OCI-LY7 (cell line): Measurements from ENCODE around the gene POLR3H. TPM values are rescaled to one million over a fixed set of nuclear protein-coding genes. Genes with fewer than 3 reads are reported as not detected.
A peak's percentile ranks its signal among the peaks of the same experiment; 100 is the strongest.

Source experiments
- BruUV-seq: library from RNA; stranded (reverse); fragments of 400-500 nt; replicated peaks from 2 replicates; lab custom pipeline; 2021; lab: Mats Ljungman, UMichigan
- CTCF ChIA-PET: fragments of 300-600 bp; sonication (Branson Sonifier 250); formaldehyde crosslinking; loops from one replicate; lab custom pipeline; 2022; ENCODE audit warnings: antibody characterized with exemption; ENCODE audit not compliant: unreplicated experiment; lab: Charles Lee
- POLR2A ChIA-PET: fragments of 300-600 bp; sonication (Branson Sonifier 250); formaldehyde crosslinking; loops from one replicate; lab custom pipeline; 2022; ENCODE audit warnings: antibody characterized with exemption; lab: Charles Lee
- DNase-seq: peaks from one replicate; pipeline ENCODE4 v3.0.0-alpha.2; 2015; ENCODE audit warnings: low spot score
- H2AFZ ChIP-seq: fragments of 200-600 bp; sonication (generic), shearing (Covaris generic); 2 replicates; pipeline ENCODE4 v1.6.1; 2014; ENCODE audit warnings: mild to moderate bottlenecking, antibody characterized with exemption, low read length, moderate library complexity
- H3K27ac ChIP-seq: fragments of 200-600 bp; sonication (generic); 2 replicates; pipeline ENCODE4 v1.5.1; 2014; ENCODE audit warnings: mixed run types, low read depth, mild to moderate bottlenecking, moderate library complexity, low read length, inconsistent platforms; ENCODE audit not compliant: poor library complexity, severe bottlenecking
- H3K36me3 ChIP-seq: fragments of 200-600 bp; sonication (generic); 2 replicates; pipeline ENCODE4 v1.6.1; 2014; ENCODE audit warnings: mild to moderate bottlenecking, antibody characterized with exemption, low read length, moderate library complexity, mixed read lengths; ENCODE audit not compliant: insufficient read depth
- H3K4me1 ChIP-seq: fragments of 200-600 bp; sonication (generic); 2 replicates; pipeline ENCODE4 v1.5.1; 2014; ENCODE audit warnings: mild to moderate bottlenecking, low read length; ENCODE audit not compliant: insufficient read depth, poor library complexity, severe bottlenecking
- H3K4me2 ChIP-seq: fragments of 200-600 bp; sonication (generic); 2 replicates; pipeline ENCODE4 v1.6.1; 2014; ENCODE audit warnings: mild to moderate bottlenecking, low read length
- H3K4me3 ChIP-seq: fragments of 200-600 bp; sonication (generic); 2 replicates; pipeline ENCODE4 v1.5.1; 2014; ENCODE audit warnings: mild to moderate bottlenecking, low read depth, low read length; ENCODE audit not compliant: poor library complexity, severe bottlenecking
- H3K79me2 ChIP-seq: fragments of 200-600 bp; sonication (generic); 2 replicates; pipeline ENCODE4 v1.6.1; 2016; ENCODE audit warnings: low read depth, mild to moderate bottlenecking, low read length, moderate library complexity, mixed read lengths; ENCODE audit not compliant: insufficient read depth
- H3K9me2 ChIP-seq: fragments of 200-600 bp; sonication (generic); 2 replicates; pipeline ENCODE4 v1.6.1; 2016; ENCODE audit warnings: mild to moderate bottlenecking, low read length, mixed read lengths; ENCODE audit not compliant: insufficient read depth
- H3K9me3 ChIP-seq: fragments of 200-600 bp; sonication (generic); 2 replicates; pipeline ENCODE4 v1.6.1; 2014; ENCODE audit warnings: mild to moderate bottlenecking, mixed run types, low read length, mixed read lengths
- H4K20me1 ChIP-seq: fragments of 200-600 bp; sonication (generic); 2 replicates; pipeline ENCODE4 v1.6.1; 2014; ENCODE audit warnings: mild to moderate bottlenecking, antibody characterized with exemption, low read length, moderate library complexity, mixed read lengths; ENCODE audit not compliant: insufficient read depth
- CTCF ChIP-seq: fragments of 200-600 bp; sonication (generic); conservative IDR thresholded peaks from 2 replicates; pipeline ENCODE4 v1.5.1; 2014; ENCODE audit warnings: mild to moderate bottlenecking, antibody characterized with exemption, low read length, moderate library complexity, mixed read lengths
- EZH2phosphoT487 ChIP-seq: fragments of 200-600 bp; sonication (generic); IDR thresholded peaks from 2 replicates; pipeline ENCODE4 v1.6.1; 2018; ENCODE audit warnings: low read depth, borderline replicate concordance, mild to moderate bottlenecking, mixed run types, antibody characterized with exemption, low read length, moderate library complexity, mixed read lengths
- intact Hi-C: fragments of 100-400 bp; cut with micrococcal nuclease; formaldehyde crosslinking; loops from one replicate; pipeline ENCODE4 v1.10.0; 2022; ENCODE audit not compliant: unreplicated experiment
- total RNA-seq, 2 experiments: library from RNA; depleted of rRNA in 1 of 2; stranded (reverse); fragments of >200 nt in 1 of 2; shearing (Covaris generic) in 1 of 2; gene quantifications; 2 replicates each; pipeline ENCODE4 v1.2.3, GENCODE V29; 2014 to 2022

POLR3H gene
- total RNA-seq, 2 experiments from 2014 or later, result 28.5 to 48.3 TPM

DNA sequence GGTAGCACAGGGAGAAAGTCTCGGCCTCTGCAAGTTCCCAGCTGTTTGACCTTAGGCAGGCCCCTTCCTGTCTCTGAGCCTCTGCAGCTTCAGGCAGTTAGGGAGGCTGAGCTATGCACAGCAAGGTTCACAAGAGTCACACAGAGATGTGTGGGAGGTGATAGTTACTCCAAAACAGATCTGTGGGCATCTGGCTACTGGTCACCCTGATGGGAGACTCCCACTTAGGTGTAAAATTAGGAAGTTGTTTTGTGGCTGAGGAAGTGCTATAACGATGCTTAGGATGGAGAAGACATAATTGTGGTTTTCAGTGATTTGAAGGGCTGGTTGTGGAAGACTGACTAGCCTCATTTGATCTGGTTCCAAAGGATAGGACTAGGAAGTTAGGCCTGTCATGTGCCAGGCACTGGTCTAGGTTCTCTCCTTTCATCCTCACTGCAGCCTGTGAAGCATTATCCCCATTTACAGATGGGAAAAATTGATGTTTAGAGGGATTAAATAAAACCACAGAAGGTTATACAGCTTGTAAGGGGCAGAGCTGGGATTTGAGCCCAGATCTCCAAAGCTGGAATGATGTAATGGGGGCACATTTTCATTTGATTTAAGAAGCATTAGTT is 61.8 kb downstream of the POLR3H start:
- no peak overlapping the region for H3K4me3 ChIP-seq
- DNase-seq, result peak; percentile 15
- ChIA-PET POLR2A (interaction anchor here (0.5 to 0.9 kb wide), 3 partner anchors 9 to 530 kb away, joined by 4 read pairs; partner anchors contain the start of gene PMM1), CTCF (no interaction called here)
- H3K36me3 ChIP-seq, result peaks cover 58% of the 10 kb centered on the region
- H2AFZ ChIP-seq, result no peak overlapping the region
- BruUV-seq, result no TSS peak
- peak overlapping the region; percentile 25; the same call in 1 of the 2 replicates for H3K4me2 ChIP-seq
- H3K9me3 ChIP-seq, result no peaks in the 10 kb centered on the region
- H3K9me2 ChIP-seq, result no peaks in the 10 kb centered on the region
- no peak for TF ChIP-seq EZH2phosphoT487
- no peak for TF ChIP-seq CTCF
- intact Hi-C loops, result no loop called here
- peaks cover 47% of the 10 kb centered on the region for H3K4me1 ChIP-seq
- H4K20me1 ChIP-seq, result peaks cover 33% of the 10 kb centered on the region
- peak overlapping the region; percentile 9 for H3K27ac ChIP-seq
- H3K79me2 ChIP-seq, result peaks cover 95% of the 10 kb centered on the region

- POLR2A ChIA-PET, result interaction anchor here (0.7 to 0.9 kb wide), 2 partner anchors 9 to 108 kb away, joined by 4 read pairs; partner anchors contain the start of gene PMM1
- DNase-seq, result no peak
- H4K20me1 ChIP-seq, result peaks cover 31% of the 10 kb centered on the region
- TF ChIP-seq EZH2phosphoT487 (no peak), CTCF (no peak)
- peaks cover 95% of the 10 kb centered on the region for H3K79me2 ChIP-seq
- H3K27ac ChIP-seq, result peak overlapping the region; percentile 9
- CTCF ChIA-PET, result no interaction called here
- peak overlapping the region; percentile 25; the same call in 1 of the 2 replicates for H3K4me2 ChIP-seq
- H3K36me3 ChIP-seq, result peaks cover 57% of the 10 kb centered on the region
- no peak overlapping the region for H3K4me3 ChIP-seq
- no peaks in the 10 kb centered on the region for H3K9me3 ChIP-seq
- peaks cover 47% of the 10 kb centered on the region for H3K4me1 ChIP-seq
- H3K9me2 ChIP-seq, result no peaks in the 10 kb centered on the region
- H2AFZ ChIP-seq, result no peak overlapping the region
- intact Hi-C loops, result no loop called here
- no TSS peak for BruUV-seq
These were observed 62.3 kb downstream of the POLR3H start for GRCh38 chr22:41481925-41482318.
